Stimulated activated naive CD8-positive, alpha-beta T cell treated with anti-CD3 and anti-CD28 coated beads, Interleukin-15, Interleukin-2, amounts not matched to agents 100 ng/mL and 50 ng/mL, for 24 hours (primary cell): Measurements from ENCODE around the gene SEMA7A.

ENCODE experiments used
- H3K27ac Mint-ChIP-seq: one replicate; pipeline ENCODE4 v1.8.0; 2021; ENCODE audit warnings: mild to moderate bottlenecking, mixed read lengths
- H3K27me3 Mint-ChIP-seq: one replicate; pipeline ENCODE4 v1.8.0; 2021; ENCODE audit warnings: mixed read lengths
- H3K36me3 Mint-ChIP-seq: one replicate; pipeline ENCODE4 v1.8.0; 2021; ENCODE audit warnings: low read depth, mixed read lengths
- H3K4me1 Mint-ChIP-seq: one replicate; pipeline ENCODE4 v1.8.0; 2021; ENCODE audit warnings: low read depth, mixed read lengths
- H3K4me3 Mint-ChIP-seq: one replicate; pipeline ENCODE4 v1.8.0; 2021; ENCODE audit warnings: mild to moderate bottlenecking, mixed read lengths
- H3K9me3 Mint-ChIP-seq: one replicate; pipeline ENCODE4 v1.8.0; 2021; ENCODE audit warnings: mixed read lengths

SEMA7A gene

DNA sequence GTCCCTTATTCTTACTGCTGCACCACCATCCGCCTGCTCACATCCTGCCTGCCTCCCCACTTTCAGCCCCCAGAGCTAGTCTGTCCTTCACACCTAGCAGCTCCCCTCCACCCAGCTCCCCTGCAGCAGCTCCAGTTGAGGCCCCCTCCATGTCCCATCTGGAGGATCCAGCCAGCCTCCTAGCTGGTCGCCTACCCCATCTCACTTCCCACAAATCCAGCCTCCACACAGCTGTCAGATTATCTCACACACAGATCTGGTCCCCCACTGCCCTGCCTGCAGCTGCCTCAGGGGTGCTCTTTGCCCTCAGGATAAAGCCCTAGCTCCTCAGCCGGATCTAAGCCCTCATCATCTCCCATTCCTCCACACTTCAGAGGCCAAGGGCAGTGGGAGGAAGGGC lies 8.8 kb upstream of the SEMA7A start:
- Mint-ChIP-seq H3K27me3 (no peaks in the 10 kb centered on the region), H3K4me1 (peaks cover 15% of the 10 kb centered on the region), H3K4me3 (no peak overlapping the region), H3K27ac (no peak overlapping the region), H3K9me3 (no peaks in the 10 kb centered on the region), H3K36me3 (peaks cover 27% of the 10 kb centered on the region)

DNA sequence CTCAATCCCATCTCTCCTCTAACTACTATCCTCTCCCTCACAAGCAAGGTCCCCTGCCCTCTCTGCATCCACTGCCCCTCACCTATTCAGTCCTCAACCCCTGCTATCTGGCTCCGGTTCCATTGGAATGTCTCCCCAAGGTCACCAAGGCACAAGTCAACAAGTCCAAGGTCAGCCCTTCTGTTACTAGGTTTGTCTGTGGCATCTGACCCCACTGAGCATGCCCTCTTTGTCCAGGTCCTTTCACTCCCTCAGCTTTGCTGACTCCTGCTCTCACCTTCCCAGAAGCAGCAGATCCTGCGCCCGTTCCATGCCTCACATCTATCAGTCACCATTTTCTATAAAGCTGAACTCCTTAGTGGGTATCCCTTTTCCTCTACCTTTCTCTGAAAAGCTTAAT lies 8.3 kb upstream of the SEMA7A start:
- H3K27me3 Mint-ChIP-seq: no peaks in the 10 kb centered on the region
- peaks cover 26% of the 10 kb centered on the region for H3K36me3 Mint-ChIP-seq
- no peaks in the 10 kb centered on the region for H3K9me3 Mint-ChIP-seq
- H3K4me3 Mint-ChIP-seq: no peak overlapping the region
- H3K27ac Mint-ChIP-seq: peak overlapping the region; percentile 2
- peaks cover 17% of the 10 kb centered on the region for H3K4me1 Mint-ChIP-seq

DNA sequence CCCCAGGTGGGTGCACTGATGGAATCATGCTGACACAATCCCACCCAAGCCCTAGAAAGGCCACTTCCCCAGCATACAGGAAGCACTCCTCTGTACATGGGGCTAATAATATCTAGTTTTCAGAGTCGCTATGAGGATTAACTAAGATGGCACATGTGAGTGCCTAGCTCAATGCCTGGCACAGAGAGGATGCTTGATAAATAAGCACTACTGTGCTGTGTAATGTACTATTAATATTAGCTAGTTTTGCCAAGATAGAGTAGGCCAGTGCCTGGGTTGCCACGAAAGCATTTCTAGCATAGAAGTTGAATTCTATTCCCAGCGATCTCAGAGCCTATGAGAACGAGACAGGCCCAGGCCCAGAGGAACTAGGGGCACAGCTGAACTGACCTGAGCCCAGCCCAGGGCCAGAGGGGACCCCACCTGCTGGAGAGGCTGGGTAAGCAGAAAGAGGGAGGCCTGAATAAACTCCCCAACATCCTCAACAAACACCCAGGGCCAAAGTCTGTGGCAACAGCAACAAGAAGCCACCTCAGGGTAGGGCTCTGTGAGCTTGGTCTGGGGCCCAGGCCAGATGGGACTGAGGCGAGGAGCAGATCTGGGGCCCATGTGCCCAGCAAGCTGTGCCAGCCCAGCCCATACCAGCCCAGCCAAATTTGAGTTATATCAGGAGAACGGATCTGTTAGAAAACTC lies 7.6 kb upstream of the SEMA7A start:
- Mint-ChIP-seq H3K4me1 (peaks cover 24% of the 10 kb centered on the region), H3K4me3 (no peak overlapping the region), H3K36me3 (peaks cover 20% of the 10 kb centered on the region), H3K27ac (no peak overlapping the region), H3K9me3 (no peaks in the 10 kb centered on the region), H3K27me3 (no peaks in the 10 kb centered on the region)

- Mint-ChIP-seq H3K4me1 (peaks cover 49% of the 10 kb centered on the region), H3K27me3 (no peaks in the 10 kb centered on the region), H3K4me3 (no peak overlapping the region), H3K27ac (peak overlapping the region; percentile 78), H3K36me3 (no peaks in the 10 kb centered on the region), H3K9me3 (no peaks in the 10 kb centered on the region)
Observed at GRCh38 chr15:74438721-74439316, 5.1 kb upstream of the SEMA7A start.

DNA sequence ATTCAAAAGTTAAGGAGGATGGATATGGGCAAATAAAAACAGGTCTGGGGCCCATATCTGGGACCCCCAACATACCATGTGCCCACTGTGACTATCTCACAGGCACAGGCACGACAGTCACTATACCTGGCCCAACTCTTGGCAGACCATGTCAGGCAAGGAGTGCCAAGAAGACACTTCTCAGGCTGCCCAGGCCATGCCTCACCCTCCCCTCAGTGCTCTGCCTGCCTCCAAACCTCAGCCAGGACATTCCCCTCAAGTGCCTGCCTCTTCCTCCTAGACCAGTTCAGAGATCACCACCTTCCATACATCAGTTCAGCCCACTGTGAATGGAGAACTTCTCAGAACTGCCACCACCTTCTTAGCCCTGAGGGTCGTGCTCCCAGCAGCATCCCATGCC lies 4.4 kb upstream of the SEMA7A start:
- Mint-ChIP-seq H3K27me3 (no peaks in the 10 kb centered on the region), H3K4me3 (no peak overlapping the region), H3K36me3 (no peaks in the 10 kb centered on the region), H3K4me1 (peaks cover 49% of the 10 kb centered on the region), H3K27ac (peak overlapping the region; percentile 78), H3K9me3 (no peaks in the 10 kb centered on the region)

DNA sequence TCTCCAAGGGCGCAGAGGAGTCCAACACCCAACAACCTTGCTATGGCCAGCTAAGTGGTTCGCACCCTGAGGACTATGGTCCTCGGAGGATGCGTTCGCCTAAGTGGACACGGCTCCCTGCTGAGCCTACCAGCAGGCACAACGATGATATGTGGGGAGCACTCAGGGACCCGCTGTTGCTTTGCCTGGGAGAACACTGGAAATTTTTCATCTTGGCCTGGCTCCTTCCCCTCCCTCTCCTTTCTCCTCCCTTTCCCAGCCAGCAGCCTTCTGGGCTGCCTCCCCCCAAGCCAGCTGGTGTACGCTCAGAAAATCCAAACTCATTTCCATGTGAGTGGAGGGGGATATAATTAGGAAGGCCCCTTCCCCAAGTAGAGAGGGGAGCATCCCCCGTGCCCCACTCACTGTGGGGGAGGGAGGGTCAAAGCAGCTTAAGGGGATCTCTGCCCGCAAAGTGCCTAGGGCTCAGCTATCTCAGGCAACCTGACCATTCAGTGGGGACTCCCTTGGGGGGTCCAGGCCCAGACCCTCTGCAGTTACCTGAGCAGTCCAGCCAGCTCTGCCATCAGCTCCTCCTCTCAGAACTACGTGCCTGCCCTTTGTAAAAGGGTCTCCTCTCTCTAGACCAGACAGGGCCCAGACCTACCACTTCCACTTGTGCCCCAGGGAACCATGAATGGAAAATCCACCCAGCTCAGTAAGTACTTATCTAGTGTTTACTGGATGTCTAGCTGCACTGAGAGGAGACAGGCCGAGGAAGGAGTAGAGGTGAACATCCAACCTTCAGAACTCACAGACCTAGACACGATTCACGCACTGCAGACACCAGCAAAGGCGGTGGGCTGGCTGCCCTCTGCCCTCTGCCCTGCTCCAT lies 742 bp upstream of the SEMA7A start:
- H3K4me3 Mint-ChIP-seq: peak overlapping the region; percentile 88

GRCh38 chr15:74432968-74433591 lies 678 bp downstream of the SEMA7A start:
- no peaks in the 10 kb centered on the region for H3K9me3 Mint-ChIP-seq
- H3K27me3 Mint-ChIP-seq: no peaks in the 10 kb centered on the region
- peaks cover 43% of the 10 kb centered on the region for H3K36me3 Mint-ChIP-seq
- peak overlapping the region; percentile 93 for H3K27ac Mint-ChIP-seq
- H3K4me1 Mint-ChIP-seq: peaks cover 79% of the 10 kb centered on the region
- peak overlapping the region; percentile 95 for H3K4me3 Mint-ChIP-seq

More for the DNA sequence above, 742 bp upstream of the SEMA7A start:
- H3K27me3 Mint-ChIP-seq: no peaks in the 10 kb centered on the region
- H3K9me3 Mint-ChIP-seq: no peaks in the 10 kb centered on the region
- peaks cover 75% of the 10 kb centered on the region for H3K4me1 Mint-ChIP-seq
- H3K36me3 Mint-ChIP-seq: peaks cover 33% of the 10 kb centered on the region
- peak overlapping the region; percentile 94 for H3K27ac Mint-ChIP-seq

GRCh38 chr15:74432271-74432967 lies 1.3 kb downstream of the SEMA7A start:
- Mint-ChIP-seq H3K9me3 (no peaks in the 10 kb centered on the region), H3K36me3 (peaks cover 50% of the 10 kb centered on the region), H3K4me3 (peak overlapping the region; percentile 95), H3K27ac (peak overlapping the region; percentile 93), H3K4me1 (peaks cover 81% of the 10 kb centered on the region), H3K27me3 (no peaks in the 10 kb centered on the region)

- Mint-ChIP-seq H3K27ac (peak overlapping the region; percentile 93), H3K36me3 (peaks cover 58% of the 10 kb centered on the region), H3K27me3 (no peaks in the 10 kb centered on the region), H3K4me3 (peak overlapping the region; percentile 95), H3K4me1 (peaks cover 82% of the 10 kb centered on the region), H3K9me3 (no peaks in the 10 kb centered on the region)
Observed at GRCh38 chr15:74431645-74432044, 2.1 kb downstream of the SEMA7A start.

DNA sequence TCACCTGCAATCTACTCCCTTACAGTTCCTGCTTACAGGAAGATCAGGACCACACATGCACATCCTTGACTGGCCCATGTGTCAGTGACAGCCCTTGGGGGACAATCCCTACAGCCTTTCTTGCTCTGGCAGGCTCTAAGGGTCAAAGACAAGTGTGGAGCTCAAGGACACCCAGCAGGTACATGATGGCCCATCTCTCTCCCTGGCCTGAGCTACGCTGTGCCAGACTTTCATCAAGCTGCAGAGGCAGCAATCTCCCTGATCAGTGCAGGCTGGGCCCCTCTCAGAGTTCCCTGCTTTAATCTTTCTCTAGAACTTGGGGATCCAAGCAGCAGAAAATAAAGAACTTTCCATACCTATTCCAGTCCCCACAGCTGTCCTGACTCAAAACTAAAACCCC lies 2.6 kb downstream of the SEMA7A start:
- peaks cover 82% of the 10 kb centered on the region for H3K4me1 Mint-ChIP-seq
- H3K27ac Mint-ChIP-seq: peak overlapping the region; percentile 93
- no peaks in the 10 kb centered on the region for H3K9me3 Mint-ChIP-seq
- no peaks in the 10 kb centered on the region for H3K27me3 Mint-ChIP-seq
- peak overlapping the region; percentile 95 for H3K4me3 Mint-ChIP-seq
- H3K36me3 Mint-ChIP-seq: peaks cover 63% of the 10 kb centered on the region

DNA sequence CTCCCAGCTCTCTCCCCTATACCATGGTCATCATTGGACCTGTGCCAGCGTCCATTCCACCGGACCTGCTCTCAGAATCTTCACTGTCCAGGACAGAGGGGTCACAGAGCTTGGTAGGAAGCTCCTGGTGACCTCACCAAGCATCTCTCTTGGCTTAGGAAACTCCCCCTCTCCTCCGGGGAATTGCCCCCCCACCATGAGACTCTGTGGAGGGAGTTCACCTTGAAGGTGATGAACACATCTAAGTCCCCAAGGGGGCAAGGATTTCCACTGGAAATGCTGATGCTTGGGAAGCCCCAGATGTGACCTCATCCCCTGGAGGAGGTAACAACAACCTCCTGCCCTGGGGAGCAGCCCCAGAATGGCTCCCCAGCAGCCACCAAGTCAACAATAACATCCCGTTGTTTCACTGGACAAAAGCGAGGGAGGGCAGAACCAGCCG lies 3.2 kb downstream of the SEMA7A start:
- peaks cover 82% of the 10 kb centered on the region for H3K4me1 Mint-ChIP-seq
- peak overlapping the region; percentile 95 for H3K4me3 Mint-ChIP-seq
- no peaks in the 10 kb centered on the region for H3K9me3 Mint-ChIP-seq
- H3K27me3 Mint-ChIP-seq: no peaks in the 10 kb centered on the region
- peaks cover 68% of the 10 kb centered on the region for H3K36me3 Mint-ChIP-seq
- H3K27ac Mint-ChIP-seq: peak overlapping the region; percentile 93

DNA sequence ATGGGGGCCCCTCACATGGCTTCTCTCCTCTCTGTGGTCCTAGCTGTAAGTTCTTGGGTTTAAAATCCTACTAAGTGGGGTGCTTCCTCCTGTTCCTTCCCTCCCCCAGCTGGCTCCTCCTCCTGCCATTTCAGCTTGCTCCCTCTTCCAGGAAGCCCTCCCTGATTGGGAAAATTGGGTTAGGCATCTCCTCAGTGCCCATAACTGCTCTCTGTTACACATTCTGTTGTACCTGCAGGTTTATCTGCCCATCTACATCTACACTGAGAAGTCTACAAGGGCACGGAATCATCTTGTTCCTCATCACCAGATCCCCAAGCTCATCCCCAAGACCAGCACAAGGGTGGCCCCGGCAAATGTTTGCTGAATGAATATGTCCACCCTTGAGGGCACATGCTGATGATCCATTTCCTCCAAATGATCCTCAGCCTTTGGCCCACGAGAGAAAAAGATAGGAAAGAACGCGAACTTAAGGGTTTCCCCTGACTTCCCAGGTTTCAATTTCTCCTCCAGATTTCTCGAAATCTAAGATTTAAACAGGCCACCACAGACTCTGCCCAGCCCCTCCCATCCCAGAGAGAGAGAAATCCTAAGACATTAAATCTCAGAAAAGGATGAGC lies 3.9 kb downstream of the SEMA7A start:
- H3K9me3 Mint-ChIP-seq: no peaks in the 10 kb centered on the region
- peaks cover 73% of the 10 kb centered on the region for H3K36me3 Mint-ChIP-seq
- H3K4me1 Mint-ChIP-seq: peaks cover 82% of the 10 kb centered on the region
- H3K27ac Mint-ChIP-seq: peak overlapping the region; percentile 93
- peak overlapping the region; percentile 95 for H3K4me3 Mint-ChIP-seq
- H3K27me3 Mint-ChIP-seq: no peaks in the 10 kb centered on the region

GRCh38 chr15:74428970-74429780 lies 4.6 kb downstream of the SEMA7A start:
- peaks cover 81% of the 10 kb centered on the region for H3K36me3 Mint-ChIP-seq
- no peaks in the 10 kb centered on the region for H3K27me3 Mint-ChIP-seq
- H3K9me3 Mint-ChIP-seq: no peaks in the 10 kb centered on the region
- peaks cover 82% of the 10 kb centered on the region for H3K4me1 Mint-ChIP-seq
- H3K4me3 Mint-ChIP-seq: peak overlapping the region; percentile 95
- H3K27ac Mint-ChIP-seq: peak overlapping the region; percentile 93
